Karpas-422 (cell line): ENCODE data around the gene PLCB3. TPM values are rescaled to one million over a fixed set of nuclear protein-coding genes. Genes with fewer than 3 reads are reported as not detected.

Experiments
- DNase-seq: peaks from one replicate; pipeline ENCODE4 v3.0.0-alpha.2; 2015
- H2AFZ ChIP-seq: fragments of 200-600 bp; sonication (generic); 2 replicates; pipeline ENCODE4 v1.6.1; 2014; ENCODE audit warnings: antibody characterized with exemption, low read length, mixed read lengths
- H3K27ac ChIP-seq: fragments of 200-600 bp; sonication (generic); 2 replicates; pipeline ENCODE4 v1.5.1; 2014; ENCODE audit warnings: mild to moderate bottlenecking, low read length, moderate library complexity
- H3K27me3 ChIP-seq: fragments of 200-600 bp; sonication (generic); 2 replicates; pipeline ENCODE4 v1.6.1; 2014; ENCODE audit warnings: low read length, mixed read lengths
- H3K36me3 ChIP-seq: fragments of 200-600 bp; sonication (generic); 2 replicates; pipeline ENCODE4 v1.6.1; 2014; ENCODE audit warnings: low read length, mixed read lengths; ENCODE audit not compliant: insufficient read depth
- H3K4me1 ChIP-seq: fragments of 200-600 bp; sonication (generic); 2 replicates; pipeline ENCODE4 v1.6.1; 2014; ENCODE audit warnings: mild to moderate bottlenecking, low read length, mixed read lengths
- H3K4me2 ChIP-seq: fragments of 200-600 bp; sonication (generic); 2 replicates; pipeline ENCODE4 v1.6.1; 2014; ENCODE audit warnings: low read length, low read depth, mild to moderate bottlenecking; ENCODE audit not compliant: poor library complexity, severe bottlenecking
- H3K4me3 ChIP-seq: fragments of 200-600 bp; sonication (generic); 2 replicates; pipeline ENCODE4 v1.5.1; 2014; ENCODE audit warnings: mild to moderate bottlenecking, antibody characterized with exemption, low read length, mixed read lengths
- H3K79me2 ChIP-seq: fragments of 200-600 bp; sonication (generic); 2 replicates; pipeline ENCODE4 v1.6.1; 2014; ENCODE audit warnings: mild to moderate bottlenecking, low read length, mixed read lengths
- H3K9ac ChIP-seq: fragments of 200-600 bp; sonication (generic); 2 replicates; pipeline ENCODE4 v1.6.0; 2014; ENCODE audit warnings: low read length
- H3K9me2 ChIP-seq: fragments of 200-600 bp; sonication (generic), shearing (Covaris generic); replicated peaks from 2 replicates; pipeline ENCODE4 v1.6.0; 2014; ENCODE audit warnings: mild to moderate bottlenecking, low read length, moderate library complexity; ENCODE audit not compliant: insufficient read depth
- H3K9me3 ChIP-seq: fragments of 300-700, 200-600 bp; sonication (generic); 2 replicates; pipeline ENCODE4 v1.6.1; 2014; ENCODE audit warnings: low read length, mixed read lengths
- H4K20me1 ChIP-seq: fragments of 200-600 bp; sonication (generic); 2 replicates; pipeline ENCODE4 v1.6.1; 2014; ENCODE audit warnings: mild to moderate bottlenecking, antibody characterized with exemption, low read length, low read depth; ENCODE audit not compliant: insufficient read depth
- total RNA-seq: library from RNA; depleted of rRNA; stranded (reverse); fragments of >200 nt; shearing (Covaris generic); gene quantifications from 2 replicates; pipeline ENCODE4 v1.2.3, GENCODE V29; 2014; ENCODE audit warnings: low replicate concordance

PLCB3 gene
- total RNA-seq, 1 experiment from 2014 or later = 5.7 TPM

- DNase-seq = no peak
- Histone ChIP-seq H2AFZ (no peak overlapping the region), H3K79me2 (no peaks in the 10 kb centered on the region), H3K36me3 (no peaks in the 10 kb centered on the region), H3K27ac (no peak overlapping the region), H3K27me3 (no peaks in the 10 kb centered on the region), H4K20me1 (peaks cover 4% of the 10 kb centered on the region; the same call in 1 of the 2 replicates), H3K9ac (no peak overlapping the region), H3K4me3 (no peak overlapping the region), H3K9me2 (no peaks in the 10 kb centered on the region), H3K4me1 (peaks cover 30% of the 10 kb centered on the region), H3K9me3 (no peaks in the 10 kb centered on the region), H3K4me2 (no peak overlapping the region)
Observed at GRCh38 chr11:64298966-64299846, 47.9 kb downstream of the PLCB3 start.

- Histone ChIP-seq H3K9me2 (no peaks in the 10 kb centered on the region), H3K9me3 (no peaks in the 10 kb centered on the region), H3K27ac (no peak within 1 kb of the TSS), H4K20me1 (peaks cover 4% of the 10 kb centered on the region; the same call in 1 of the 2 replicates), H3K27me3 (no peaks in the 10 kb centered on the region), H3K4me3 (no peak within 1 kb of the TSS), H3K36me3 (no peaks in the 10 kb centered on the region), H3K9ac (no peak within 1 kb of the TSS), H3K79me2 (no peaks in the 10 kb centered on the region), H3K4me2 (peak within 1 kb of the TSS; percentile 56), H2AFZ (no peak within 1 kb of the TSS), H3K4me1 (peaks cover 35% of the 10 kb centered on the region)
- no peak for DNase-seq
Observed at GRCh38 chr11:64299847-64300648, 48.7 kb downstream of the PLCB3 start, which contains the start of gene CATSPERZ. Gene CATSPERZ (plus strand): TSS chr11:64300358. CDS start chr11:64300411, 53 bp downstream.

GRCh38 chr11:64303109-64304031 lies 52.0 kb downstream of the PLCB3 start:
- Histone ChIP-seq H3K4me2 (peak overlapping the region; percentile 93), H3K27me3 (no peaks in the 10 kb centered on the region), H3K27ac (peak overlapping the region; percentile 96), H3K9ac (peak overlapping the region; percentile 97), H4K20me1 (peaks cover 8% of the 10 kb centered on the region; the same call in 1 of the 2 replicates), H3K4me3 (peak overlapping the region; percentile 85), H3K4me1 (peaks cover 38% of the 10 kb centered on the region), H3K9me2 (no peaks in the 10 kb centered on the region), H3K79me2 (peaks cover 26% of the 10 kb centered on the region), H3K36me3 (peaks cover 7% of the 10 kb centered on the region; the same call in 1 of the 2 replicates), H2AFZ (no peak overlapping the region), H3K9me3 (no peaks in the 10 kb centered on the region)
- no peak for DNase-seq

GRCh38 chr11:64304032-64304315 lies 52.6 kb downstream of the PLCB3 start:
- Histone ChIP-seq H3K79me2 (peaks cover 26% of the 10 kb centered on the region), H3K4me3 (peak overlapping the region; percentile 85), H2AFZ (no peak overlapping the region), H3K9me3 (no peaks in the 10 kb centered on the region), H3K9ac (peak overlapping the region; percentile 97), H3K36me3 (peaks cover 7% of the 10 kb centered on the region; the same call in 1 of the 2 replicates), H3K27ac (peak overlapping the region; percentile 96), H3K4me2 (peak overlapping the region; percentile 93), H3K4me1 (peaks cover 38% of the 10 kb centered on the region), H4K20me1 (peaks cover 8% of the 10 kb centered on the region; the same call in 1 of the 2 replicates), H3K9me2 (no peaks in the 10 kb centered on the region), H3K27me3 (no peaks in the 10 kb centered on the region)
- DNase-seq = no peak

- H3K27ac ChIP-seq = peak overlapping the region; percentile 96
- H3K4me3 ChIP-seq = peak overlapping the region; percentile 85
- H3K36me3 ChIP-seq = peaks cover 7% of the 10 kb centered on the region; the same call in 1 of the 2 replicates
- peaks cover 38% of the 10 kb centered on the region for H3K4me1 ChIP-seq
- H2AFZ ChIP-seq = peak overlapping the region; percentile 15; the same call in 1 of the 2 replicates
- peak; percentile 99 for DNase-seq
- H3K9me2 ChIP-seq = no peaks in the 10 kb centered on the region
- peak overlapping the region; percentile 93 for H3K4me2 ChIP-seq
- no peaks in the 10 kb centered on the region for H3K27me3 ChIP-seq
- H3K9ac ChIP-seq = peak overlapping the region; percentile 97
- H3K79me2 ChIP-seq = peaks cover 29% of the 10 kb centered on the region
- peaks cover 8% of the 10 kb centered on the region; the same call in 1 of the 2 replicates for H4K20me1 ChIP-seq
- no peaks in the 10 kb centered on the region for H3K9me3 ChIP-seq
Observed at GRCh38 chr11:64304316-64305072, 53.2 kb downstream of the PLCB3 start.

GRCh38 chr11:64305075-64305690 lies 53.9 kb downstream of the PLCB3 start, which contains the start of gene ESRRA:
Gene ESRRA (plus strand): TSS chr11:64305524. CDS start chr11:64307180, 1,656 bp downstream.
- H2AFZ ChIP-seq = peak within 1 kb of the TSS; percentile 15; the same call in 1 of the 2 replicates
- peak within 1 kb of the TSS; percentile 97 for H3K9ac ChIP-seq
- no peaks in the 10 kb centered on the region for H3K9me2 ChIP-seq
- peak; percentile 100 for DNase-seq
- peak within 1 kb of the TSS; percentile 96 for H3K27ac ChIP-seq
- H3K27me3 ChIP-seq = no peaks in the 10 kb centered on the region
- peaks cover 37% of the 10 kb centered on the region for H3K4me1 ChIP-seq
- H3K79me2 ChIP-seq = peaks cover 32% of the 10 kb centered on the region
- peak within 1 kb of the TSS; percentile 85 for H3K4me3 ChIP-seq
- H4K20me1 ChIP-seq = peaks cover 8% of the 10 kb centered on the region; the same call in 1 of the 2 replicates
- peak within 1 kb of the TSS; percentile 93 for H3K4me2 ChIP-seq
- H3K9me3 ChIP-seq = no peaks in the 10 kb centered on the region
- peaks cover 7% of the 10 kb centered on the region; the same call in 1 of the 2 replicates for H3K36me3 ChIP-seq
